Measurements from ENCODE around the gene IKBKE. TPM values are rescaled to one million over a fixed set of nuclear protein-coding genes. Genes with fewer than 3 reads are reported as not detected.

IKBKE gene
- total RNA-seq, 1 donor from 2014 or later = 8.5 TPM

- intact Hi-C loops (cut with DNase I) = no loop called here
- H3K36me3 ChIP-seq = no peaks in the 10 kb centered on the region
- H3K4me1 ChIP-seq = peaks cover 39% of the 10 kb centered on the region
Measured at GRCh38 chr1:206466840-206467649, 3.2 kb upstream of the IKBKE start.

GRCh38 chr1:206467915-206468314 is 2.4 kb upstream of the IKBKE start:
- Histone ChIP-seq H3K27me3 (no peaks in the 10 kb centered on the region), H3K27ac (no peak overlapping the region), H3K36me3 (no peaks in the 10 kb centered on the region), H3K9me3 (no peaks in the 10 kb centered on the region), H3K4me3 (no peak overlapping the region), H3K4me1 (peaks cover 45% of the 10 kb centered on the region)
- TF ChIP-seq CTCF (IDR thresholded peaks at IDR 0.05) = no peak
- ATAC-seq (peak; percentile 84), DNase-seq (peak; percentile 92)
- intact Hi-C loops (cut with DNase I) = no loop called here

More at GRCh38 chr1:206466840-206467649, 3.2 kb upstream of the IKBKE start:
- Histone ChIP-seq H3K27me3 (no peaks in the 10 kb centered on the region), H3K9me3 (no peaks in the 10 kb centered on the region), H3K27ac (no peak overlapping the region), H3K4me3 (no peak overlapping the region)
- DNase-seq (no peak), ATAC-seq (no peak)
- no peak for TF ChIP-seq CTCF (IDR thresholded peaks at IDR 0.05)

GRCh38 chr1:206468571-206468970 is 1.7 kb upstream of the IKBKE start:
- Histone ChIP-seq H3K4me1 (peaks cover 49% of the 10 kb centered on the region), H3K27ac (no peak overlapping the region)

GRCh38 chr1:206469411-206469932 is 804 bp upstream of the IKBKE start:
- intact Hi-C loops (cut with DNase I) = no loop called here
- Histone ChIP-seq H3K9me3 (no peaks in the 10 kb centered on the region), H3K4me1 (peaks cover 49% of the 10 kb centered on the region), H3K27ac (no peak overlapping the region), H3K36me3 (no peaks in the 10 kb centered on the region), H3K27me3 (no peaks in the 10 kb centered on the region), H3K4me3 (no peak overlapping the region)
- DNase-seq (no peak), ATAC-seq (no peak)
- no peak for TF ChIP-seq CTCF (IDR thresholded peaks at IDR 0.05)

More at GRCh38 chr1:206468571-206468970, 1.7 kb upstream of the IKBKE start:
- Histone ChIP-seq H3K4me3 (no peak overlapping the region), H3K9me3 (no peaks in the 10 kb centered on the region), H3K36me3 (no peaks in the 10 kb centered on the region), H3K27me3 (no peaks in the 10 kb centered on the region)
- no peak for TF ChIP-seq CTCF (IDR thresholded peaks at IDR 0.05)
- intact Hi-C loops (cut with DNase I) = no loop called here
- DNase-seq = no peak
- no peak for ATAC-seq

GRCh38 chr1:206470692-206471414 is 577 bp downstream of the IKBKE start:
- H3K4me3 ChIP-seq = peak overlapping the region; percentile 64
- peak overlapping the region; percentile 65 for H3K27ac ChIP-seq
- H3K9me3 ChIP-seq = no peaks in the 10 kb centered on the region
- peak; percentile 46 for ATAC-seq
- DNase-seq = peak; percentile 66
- peaks cover 4% of the 10 kb centered on the region for H3K36me3 ChIP-seq
- intact Hi-C loops (cut with DNase I) = no loop called here
- no peak for TF ChIP-seq CTCF (IDR thresholded peaks at IDR 0.05)
- peaks cover 49% of the 10 kb centered on the region for H3K4me1 ChIP-seq
- no peaks in the 10 kb centered on the region for H3K27me3 ChIP-seq

Data from upper lobe of right lung (tissue), 1 donor.